Islet of Langerhans (tissue), 1 donor: ENCODE data around the gene POU2F3.

Experiments used
- FAIRE-seq: peaks from one replicate; lab custom pipeline; 2011; peaks lifted over from hg19 to GRCh38; lab: Jason Lieb, UNC

Gene POU2F3

DNA sequence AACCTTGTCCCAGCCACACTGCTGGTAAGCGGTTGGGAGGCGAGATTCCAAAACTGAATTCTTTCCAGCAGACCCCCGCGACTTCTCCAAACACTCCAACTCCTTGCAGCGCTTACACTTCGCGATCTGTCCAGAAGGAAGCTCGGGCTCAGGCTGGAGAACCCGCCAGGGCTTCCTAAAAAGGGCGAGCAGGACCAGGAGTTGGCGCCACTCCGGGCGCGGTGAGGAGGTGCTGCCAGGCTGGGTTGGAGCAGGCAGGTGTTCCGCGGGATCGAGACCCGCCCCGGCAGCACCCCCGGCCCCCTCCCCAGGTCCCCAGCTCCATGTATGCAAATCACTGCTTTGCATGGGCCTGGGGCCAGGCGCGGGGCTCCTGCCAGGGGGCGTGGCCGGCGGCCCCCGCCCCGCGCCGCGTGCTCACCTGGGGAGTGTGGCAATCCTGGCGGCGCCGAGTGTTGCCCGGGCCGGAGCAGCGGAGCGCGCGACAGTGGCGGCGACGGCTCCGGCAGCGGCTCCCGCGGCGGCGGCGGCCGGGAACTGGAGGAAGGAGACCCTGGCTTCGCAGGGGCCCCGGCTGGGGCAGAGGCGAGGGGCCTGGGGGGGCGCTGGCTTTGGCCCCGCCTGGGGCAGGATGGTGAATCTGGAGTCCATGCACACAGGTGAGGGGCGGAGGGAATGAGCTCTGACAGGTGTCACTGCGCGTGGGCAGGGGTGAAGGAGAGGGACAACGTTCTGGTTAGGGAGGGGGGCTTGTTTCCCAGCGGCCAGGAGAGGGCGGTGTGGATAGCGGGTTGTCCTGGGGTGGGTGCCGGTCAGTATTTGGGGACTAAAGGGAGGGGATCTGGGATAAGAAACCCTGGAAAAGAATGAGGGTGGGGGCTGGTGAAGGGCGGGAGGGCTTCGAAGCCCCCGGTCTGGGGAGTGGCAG is at the start of gene POU2F3:
Gene POU2F3, plus strand, starts transcription at position 428 of the 928 bp plus-strand sequence. Its CDS starts 204 bp downstream, at position 632.
- no peak for FAIRE-seq

DNA sequence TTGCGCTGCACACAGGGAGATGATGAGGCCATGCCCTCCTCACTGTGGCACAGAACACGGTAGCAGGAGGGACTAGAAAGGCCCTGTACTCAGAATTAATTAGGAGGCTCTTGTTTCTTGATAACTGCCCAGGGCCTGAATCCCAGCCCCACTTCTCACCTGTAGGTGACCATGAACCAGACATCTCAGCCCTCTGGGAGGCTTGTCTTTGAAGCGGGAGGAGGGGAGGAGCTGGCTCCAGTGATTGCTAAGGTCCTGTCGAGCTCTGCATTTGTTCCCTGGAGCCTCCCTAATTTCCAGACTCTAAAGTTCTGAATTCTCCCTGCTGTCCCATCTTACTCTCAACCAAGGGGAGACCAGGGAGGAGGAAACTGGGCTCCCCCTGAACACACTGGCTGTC is 48.9 kb upstream of the POU2F3 start:
- no peak for FAIRE-seq

GRCh38 chr11:120192831-120193625 is 46.9 kb upstream of the POU2F3 start:
- no peak for FAIRE-seq

DNA sequence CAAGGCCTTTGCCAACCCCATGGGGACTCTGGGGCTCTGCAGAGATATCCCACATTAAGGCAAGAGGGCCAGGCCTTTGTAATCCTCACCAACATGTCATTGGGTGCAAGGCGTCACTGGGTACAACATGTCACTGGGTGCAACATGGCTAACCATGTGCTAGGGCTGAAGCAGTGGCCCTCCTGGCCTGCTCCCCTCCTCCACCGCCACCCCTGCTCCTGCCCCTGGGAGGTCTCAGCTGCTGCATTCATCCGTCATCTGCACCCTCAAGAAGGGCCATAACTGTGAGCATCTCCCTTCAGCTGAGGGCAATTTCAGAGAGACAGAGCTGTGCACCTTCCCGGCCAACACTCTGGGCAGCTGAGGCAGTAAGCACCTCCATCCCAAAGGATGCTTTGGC is 45.8 kb upstream of the POU2F3 start:
- FAIRE-seq, result no peak

DNA sequence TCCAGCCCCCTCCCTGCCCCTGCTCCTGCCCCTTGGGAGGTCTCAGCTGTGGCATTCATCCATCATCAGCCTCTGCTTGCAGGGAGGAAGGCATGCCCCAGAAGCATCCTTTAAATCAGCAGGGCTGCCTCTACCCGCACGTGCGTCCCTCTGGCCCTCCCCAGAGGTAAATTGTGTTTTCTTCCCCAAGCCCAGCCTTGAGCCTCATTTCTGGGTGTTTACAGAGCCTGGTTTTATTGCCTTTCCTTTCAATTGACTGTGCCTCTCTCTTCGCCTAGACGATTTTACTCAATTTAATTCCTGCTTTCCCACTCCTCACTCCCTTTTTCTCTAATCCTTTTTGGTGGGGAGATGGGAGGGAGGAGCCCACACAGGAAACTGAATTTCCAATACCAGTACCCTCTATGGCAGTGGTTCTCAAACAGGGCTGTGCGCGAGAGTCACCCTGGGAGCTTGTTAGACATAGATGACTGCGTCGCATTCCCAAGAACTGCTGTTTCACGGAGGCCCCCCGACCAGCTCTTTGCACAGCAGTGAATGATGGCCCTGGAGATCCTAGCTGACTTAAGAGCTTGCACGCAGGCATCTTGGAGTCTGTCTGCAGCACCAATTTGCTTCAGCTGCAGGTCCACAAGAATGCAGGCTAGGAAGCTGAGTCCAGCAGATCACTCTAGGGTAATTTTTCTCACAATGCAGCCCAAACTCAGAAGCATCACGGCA is 44.2 kb upstream of the POU2F3 start:
- no peak for FAIRE-seq

DNA sequence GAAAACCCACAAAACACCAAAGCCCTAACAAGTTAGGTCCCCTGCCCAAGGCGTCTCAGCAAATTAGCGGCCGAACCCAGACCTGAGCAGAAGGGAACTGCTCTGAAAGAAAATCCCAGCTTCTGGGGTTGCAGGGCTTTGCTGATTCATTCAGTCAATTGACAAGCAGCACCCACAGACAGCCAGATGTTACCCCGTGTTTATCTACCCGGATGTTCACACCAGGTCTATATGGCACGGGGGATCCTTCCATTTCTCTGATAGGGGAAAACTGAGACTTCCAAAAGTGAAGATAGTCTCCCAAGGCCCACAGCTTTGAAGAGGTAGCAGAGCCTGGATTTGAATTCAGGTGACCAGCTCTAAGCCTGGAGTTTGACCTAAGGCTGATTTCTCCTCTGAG is 43.1 kb upstream of the POU2F3 start:
- FAIRE-seq, result no peak

GRCh38 chr11:120197251-120197891 is 42.6 kb upstream of the POU2F3 start:
- FAIRE-seq, result no peak

- FAIRE-seq, result no peak
These were observed 42.0 kb upstream of the POU2F3 start for GRCh38 chr11:120197977-120198376.

GRCh38 chr11:120198403-120198786 is 41.5 kb upstream of the POU2F3 start:
- no peak for FAIRE-seq

- no peak for FAIRE-seq
These were observed 41.0 kb upstream of the POU2F3 start for GRCh38 chr11:120198787-120199469.

DNA sequence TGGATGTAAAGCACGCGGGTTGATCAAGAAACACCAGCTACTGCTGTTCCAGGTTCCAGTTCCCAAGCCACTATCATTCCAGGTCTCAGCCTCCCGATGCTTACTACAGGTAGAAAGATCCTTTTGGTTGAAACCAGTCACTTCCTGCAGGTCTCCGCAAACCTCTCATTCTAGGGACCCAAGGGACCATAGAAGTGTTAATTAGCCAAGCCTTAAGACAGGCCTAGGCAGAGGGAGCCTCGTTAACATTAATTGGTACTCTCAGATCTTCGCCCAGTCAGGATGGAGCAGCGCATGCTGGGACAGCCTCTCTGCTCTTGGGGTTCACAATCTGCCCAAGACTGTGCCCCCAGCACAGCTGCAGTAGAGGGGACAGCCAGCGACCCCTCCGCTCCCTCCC is 40.3 kb upstream of the POU2F3 start:
- no peak for FAIRE-seq

GRCh38 chr11:120200677-120201076 is 39.3 kb upstream of the POU2F3 start:
- FAIRE-seq, result no peak

- no peak for FAIRE-seq
These were observed 38.3 kb upstream of the POU2F3 start for GRCh38 chr11:120201653-120202052.

DNA sequence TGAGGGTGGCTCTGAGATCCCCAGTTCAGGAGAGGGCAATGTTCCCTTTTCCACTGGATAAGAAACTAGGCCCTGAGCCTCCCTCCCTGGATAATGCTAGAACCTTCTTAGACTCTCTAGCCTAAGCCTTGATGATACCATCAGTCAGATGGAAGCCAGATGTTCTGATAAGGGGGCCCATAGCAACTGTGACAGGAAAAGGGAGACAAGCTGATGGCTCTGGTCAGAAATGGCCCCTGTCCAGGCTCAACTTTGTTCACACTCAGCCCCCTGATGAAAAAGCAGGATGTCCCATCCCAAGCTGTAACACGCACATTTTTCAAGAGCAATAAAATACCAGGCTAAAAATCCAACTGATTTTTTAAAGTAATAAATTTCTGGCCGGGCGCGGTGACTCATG is 36.3 kb upstream of the POU2F3 start:
- FAIRE-seq, result no peak

- FAIRE-seq, result no peak
These were observed 34.3 kb upstream of the POU2F3 start for GRCh38 chr11:120205596-120206161.

- no peak for FAIRE-seq
These were observed 32.4 kb upstream of the POU2F3 start for GRCh38 chr11:120207512-120207911.

- FAIRE-seq, result no peak
These were observed 31.9 kb upstream of the POU2F3 start for GRCh38 chr11:120208001-120208441.

- no peak for FAIRE-seq
These were observed 31.2 kb upstream of the POU2F3 start for GRCh38 chr11:120208777-120209176.

GRCh38 chr11:120209746-120210625 is 30.0 kb upstream of the POU2F3 start:
- FAIRE-seq, result no peak
